ENCODE results near the gene CHRDL2.

The CHRDL2 gene

GRCh38 chr11:74682731-74683278 lies 48.4 kb downstream of the CHRDL2 start:
- Histone ChIP-seq H3K4me1 (ENCODE audit: control insufficient read depth in 1 of 2, insufficient read depth in 2 of 2, low read length in 2 of 2) (peaks cover 0 to 19% of the 10 kb centered on the region in 2 donors), H3K4me3 (ENCODE audit: low read depth in 1 of 2, low read length in 2 of 2) (peak overlapping the region in 1 of 2 donors; percentile 38), H3K27me3 (ENCODE audit: low read depth, low read length) (no peaks in the 10 kb centered on the region), H3K9me3 (ENCODE audit: control insufficient read depth in 1 of 2, low read length in 2 of 2) (no peaks in the 10 kb centered on the region), H3K36me3 (ENCODE audit: control insufficient read depth in 1 of 2, insufficient read depth in 2 of 2, low read length in 2 of 2) (no peaks in the 10 kb centered on the region), H3K27ac (ENCODE audit: low read length) (no peak overlapping the region)

DNA sequence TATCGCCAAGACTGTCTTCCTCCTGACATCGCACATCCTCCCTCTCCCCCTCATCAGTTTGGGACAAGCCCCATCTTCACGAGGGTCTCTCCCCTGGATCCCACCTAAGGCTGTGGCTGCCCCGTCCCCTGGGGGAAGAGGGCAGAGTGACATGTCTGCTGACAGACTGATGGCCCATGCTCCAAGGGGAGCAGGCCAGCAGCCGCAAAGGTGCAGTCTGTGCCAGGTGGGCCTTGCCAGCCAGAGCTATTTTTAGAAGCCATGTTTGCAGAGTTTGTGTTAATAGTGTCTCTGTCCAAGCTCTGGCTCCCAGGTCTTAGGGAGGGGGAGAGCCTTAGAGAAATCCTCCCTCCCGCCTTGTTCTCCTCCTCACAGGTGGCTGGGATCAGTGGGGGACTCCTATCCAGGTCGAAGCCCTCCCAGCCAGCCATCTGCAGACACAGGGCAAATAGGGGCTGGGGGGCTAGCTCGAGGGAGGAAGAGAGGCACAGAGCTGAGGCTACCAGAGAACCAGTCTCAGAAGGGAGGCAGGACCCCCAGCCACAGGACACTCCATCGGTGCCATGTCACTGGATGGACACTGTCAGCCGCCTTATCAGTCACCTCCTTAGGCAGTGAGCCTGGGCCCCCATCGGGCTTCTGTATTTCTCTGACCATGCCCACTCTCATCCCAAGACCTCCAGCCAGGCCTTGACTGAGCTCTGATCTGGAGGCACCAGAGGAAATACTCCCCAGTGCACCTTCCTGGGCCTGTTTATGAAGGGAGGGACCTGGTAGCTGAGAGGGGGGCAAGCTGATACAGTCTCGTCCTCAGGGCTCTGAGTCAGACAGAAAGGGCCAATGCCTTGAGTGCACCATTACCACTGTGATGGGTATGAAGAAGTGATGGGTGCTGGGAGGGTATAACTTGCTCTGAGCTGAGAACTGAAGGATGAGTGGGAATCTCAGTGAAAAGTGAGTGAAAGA lies 49.3 kb downstream of the CHRDL2 start:
- no peak overlapping the region for H3K27ac ChIP-seq (ENCODE audit: low read length)
- no peaks in the 10 kb centered on the region for H3K9me3 ChIP-seq (ENCODE audit: control insufficient read depth in 1 of 2, low read length in 2 of 2)

GRCh38 chr11:74680703-74681531 lies 50.3 kb downstream of the CHRDL2 start:
- H3K27me3 ChIP-seq (ENCODE audit: low read depth, low read length) = no peaks in the 10 kb centered on the region
- H3K9me3 ChIP-seq (ENCODE audit: control insufficient read depth in 1 of 2, low read length in 2 of 2) = no peaks in the 10 kb centered on the region
- H3K27ac ChIP-seq (ENCODE audit: low read length) = no peak overlapping the region
- no peaks in the 10 kb centered on the region for H3K36me3 ChIP-seq (ENCODE audit: control insufficient read depth in 1 of 2, insufficient read depth in 2 of 2, low read length in 2 of 2)
- no peak overlapping the region for H3K4me3 ChIP-seq (ENCODE audit: low read depth in 1 of 2, low read length in 2 of 2)
- H3K4me1 ChIP-seq (ENCODE audit: control insufficient read depth in 1 of 2, insufficient read depth in 2 of 2, low read length in 2 of 2) = peaks cover 0 to 19% of the 10 kb centered on the region in 2 donors

More for the DNA sequence above, 49.3 kb downstream of the CHRDL2 start:
- Histone ChIP-seq H3K36me3 (ENCODE audit: control insufficient read depth in 1 of 2, insufficient read depth in 2 of 2, low read length in 2 of 2) (no peaks in the 10 kb centered on the region), H3K4me1 (ENCODE audit: control insufficient read depth in 1 of 2, insufficient read depth in 2 of 2, low read length in 2 of 2) (peaks cover 0 to 19% of the 10 kb centered on the region in 2 donors), H3K27me3 (ENCODE audit: low read depth, low read length) (no peaks in the 10 kb centered on the region), H3K4me3 (ENCODE audit: low read depth in 1 of 2, low read length in 2 of 2) (no peak overlapping the region)

GRCh38 chr11:74680035-74680671 lies 51.1 kb downstream of the CHRDL2 start:
- no peak overlapping the region for H3K4me3 ChIP-seq (ENCODE audit: low read depth in 1 of 2, low read length in 2 of 2)
- no peaks in the 10 kb centered on the region for H3K27me3 ChIP-seq (ENCODE audit: low read depth, low read length)
- no peaks in the 10 kb centered on the region for H3K9me3 ChIP-seq (ENCODE audit: control insufficient read depth in 1 of 2, low read length in 2 of 2)
- H3K4me1 ChIP-seq (ENCODE audit: control insufficient read depth in 1 of 2, insufficient read depth in 2 of 2, low read length in 2 of 2) = peaks cover 0 to 19% of the 10 kb centered on the region in 2 donors
- H3K27ac ChIP-seq (ENCODE audit: low read length) = no peak overlapping the region
- no peaks in the 10 kb centered on the region for H3K36me3 ChIP-seq (ENCODE audit: control insufficient read depth in 1 of 2, insufficient read depth in 2 of 2, low read length in 2 of 2)

DNA sequence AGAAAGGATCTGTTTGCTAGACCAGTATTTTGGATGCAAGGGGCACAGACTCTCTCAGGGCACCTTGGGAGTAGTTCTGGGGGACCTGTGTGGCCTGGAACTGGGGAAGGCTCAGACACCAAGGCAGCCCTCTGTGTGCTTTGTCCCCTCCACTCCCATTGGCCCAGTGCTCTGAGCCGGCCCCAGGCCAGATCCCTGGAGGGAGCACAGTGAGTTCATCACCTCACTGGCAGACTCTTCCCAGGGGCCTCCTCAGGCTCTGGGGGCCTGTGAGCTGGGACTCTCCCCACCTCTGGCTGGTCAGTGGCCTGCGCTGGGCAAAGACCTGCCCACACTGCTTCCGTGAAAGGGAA lies 51.7 kb downstream of the CHRDL2 start:
- no peak overlapping the region for H3K4me3 ChIP-seq (ENCODE audit: low read depth in 1 of 2, low read length in 2 of 2)
- H3K9me3 ChIP-seq (ENCODE audit: control insufficient read depth in 1 of 2, low read length in 2 of 2) = no peaks in the 10 kb centered on the region
- H3K27ac ChIP-seq (ENCODE audit: low read length) = no peak overlapping the region
- no peaks in the 10 kb centered on the region for H3K27me3 ChIP-seq (ENCODE audit: low read depth, low read length)
- no peaks in the 10 kb centered on the region for H3K36me3 ChIP-seq (ENCODE audit: control insufficient read depth in 1 of 2, insufficient read depth in 2 of 2, low read length in 2 of 2)
- H3K4me1 ChIP-seq (ENCODE audit: control insufficient read depth in 1 of 2, insufficient read depth in 2 of 2, low read length in 2 of 2) = peaks cover 0 to 19% of the 10 kb centered on the region in 2 donors

- no peaks in the 10 kb centered on the region for H3K27me3 ChIP-seq (ENCODE audit: low read depth, low read length)
- no peak overlapping the region for H3K4me3 ChIP-seq (ENCODE audit: low read depth in 1 of 2, low read length in 2 of 2)
- H3K9me3 ChIP-seq (ENCODE audit: control insufficient read depth in 1 of 2, low read length in 2 of 2) = no peaks in the 10 kb centered on the region
- H3K4me1 ChIP-seq (ENCODE audit: control insufficient read depth in 1 of 2, insufficient read depth in 2 of 2, low read length in 2 of 2) = peaks cover 0 to 16% of the 10 kb centered on the region in 2 donors
- no peak overlapping the region for H3K27ac ChIP-seq (ENCODE audit: low read length)
- no peaks in the 10 kb centered on the region for H3K36me3 ChIP-seq (ENCODE audit: control insufficient read depth in 1 of 2, insufficient read depth in 2 of 2, low read length in 2 of 2)
Measured at GRCh38 chr11:74678591-74679512, 52.4 kb downstream of the CHRDL2 start.

- Histone ChIP-seq H3K4me1 (ENCODE audit: control insufficient read depth in 1 of 2, insufficient read depth in 2 of 2, low read length in 2 of 2) (peaks cover 0 to 11% of the 10 kb centered on the region in 2 donors), H3K36me3 (ENCODE audit: control insufficient read depth in 1 of 2, insufficient read depth in 2 of 2, low read length in 2 of 2) (no peaks in the 10 kb centered on the region), H3K27me3 (ENCODE audit: low read depth, low read length) (no peaks in the 10 kb centered on the region), H3K9me3 (ENCODE audit: control insufficient read depth in 1 of 2, low read length in 2 of 2) (no peaks in the 10 kb centered on the region), H3K4me3 (ENCODE audit: low read depth in 1 of 2, low read length in 2 of 2) (no peak overlapping the region), H3K27ac (ENCODE audit: low read length) (no peak overlapping the region)
Measured at GRCh38 chr11:74678041-74678440, 53.2 kb downstream of the CHRDL2 start.

GRCh38 chr11:74677131-74677530 lies 54.1 kb downstream of the CHRDL2 start:
- Histone ChIP-seq H3K27me3 (ENCODE audit: low read depth, low read length) (no peaks in the 10 kb centered on the region), H3K36me3 (ENCODE audit: control insufficient read depth in 1 of 2, insufficient read depth in 2 of 2, low read length in 2 of 2) (no peaks in the 10 kb centered on the region), H3K27ac (ENCODE audit: low read length) (no peak overlapping the region), H3K9me3 (ENCODE audit: control insufficient read depth in 1 of 2, low read length in 2 of 2) (no peaks in the 10 kb centered on the region), H3K4me3 (ENCODE audit: low read depth in 1 of 2, low read length in 2 of 2) (no peak overlapping the region), H3K4me1 (ENCODE audit: control insufficient read depth in 1 of 2, insufficient read depth in 2 of 2, low read length in 2 of 2) (peaks cover 0 to 8% of the 10 kb centered on the region in 2 donors)

GRCh38 chr11:74676596-74676995 lies 54.6 kb downstream of the CHRDL2 start:
- Histone ChIP-seq H3K27ac (ENCODE audit: low read length) (no peak overlapping the region), H3K27me3 (ENCODE audit: low read depth, low read length) (no peaks in the 10 kb centered on the region), H3K4me3 (ENCODE audit: low read depth in 1 of 2, low read length in 2 of 2) (no peak overlapping the region), H3K36me3 (ENCODE audit: control insufficient read depth in 1 of 2, insufficient read depth in 2 of 2, low read length in 2 of 2) (no peaks in the 10 kb centered on the region), H3K9me3 (ENCODE audit: control insufficient read depth in 1 of 2, low read length in 2 of 2) (no peaks in the 10 kb centered on the region), H3K4me1 (ENCODE audit: control insufficient read depth in 1 of 2, insufficient read depth in 2 of 2, low read length in 2 of 2) (peaks cover 0 to 3% of the 10 kb centered on the region in 2 donors)

- Histone ChIP-seq H3K9me3 (ENCODE audit: control insufficient read depth in 1 of 2, low read length in 2 of 2) (no peaks in the 10 kb centered on the region), H3K27ac (ENCODE audit: low read length) (no peak overlapping the region), H3K27me3 (ENCODE audit: low read depth, low read length) (no peaks in the 10 kb centered on the region), H3K4me3 (ENCODE audit: low read depth in 1 of 2, low read length in 2 of 2) (no peak overlapping the region), H3K4me1 (ENCODE audit: control insufficient read depth in 1 of 2, insufficient read depth in 2 of 2, low read length in 2 of 2) (no peaks in the 10 kb centered on the region), H3K36me3 (ENCODE audit: control insufficient read depth in 1 of 2, insufficient read depth in 2 of 2, low read length in 2 of 2) (no peaks in the 10 kb centered on the region)
Measured at GRCh38 chr11:74675761-74676160, 55.5 kb downstream of the CHRDL2 start.

All from muscle layer of duodenum (tissue), 2 donors.